Effector memory CD8-positive, alpha-beta T cell (primary cell): ENCODE data around the gene VEGFD.
A peak's percentile ranks its signal among the peaks of the same experiment; 100 is the strongest.

Source experiments
- ATAC-seq: fragments of 150-1000 bp; cut with Tn5 transposase; replicated peaks from 2 replicates; pipeline ENCODE4 v1.10.0; 2021; ENCODE audit warnings: mild to moderate bottlenecking, moderate library complexity
- DNase-seq, 3 experiments: peaks; one replicate each; pipeline ENCODE4 v3.0.0; 2021
- H3K27ac Mint-ChIP-seq, 2 donors: one replicate each; pipeline ENCODE4 v1.8.0; 2022; ENCODE audit warnings: mild to moderate bottlenecking in 2 of 2, mixed read lengths in 2 of 2, moderate library complexity in 2 of 2
- H3K27me3 Mint-ChIP-seq, 2 donors: one replicate each; pipeline ENCODE4 v1.8.0; 2022; ENCODE audit warnings: mixed read lengths in 2 of 2
- H3K36me3 Mint-ChIP-seq: one replicate; pipeline ENCODE4 v1.8.0; 2022; ENCODE audit warnings: mild to moderate bottlenecking, moderate library complexity, mixed read lengths; ENCODE audit not compliant: insufficient read depth
- H3K4me1 Mint-ChIP-seq, 2 donors: one replicate each; pipeline ENCODE4 v1.8.0; 2022; ENCODE audit warnings: low read depth in 2 of 2, mixed read lengths in 2 of 2
- H3K4me3 Mint-ChIP-seq, 2 donors: one replicate each; pipeline ENCODE4 v1.8.0; 2022; ENCODE audit warnings: mild to moderate bottlenecking in 2 of 2, mixed read lengths in 2 of 2, moderate library complexity in 2 of 2
- H3K9me3 Mint-ChIP-seq, 2 donors: one replicate each; pipeline ENCODE4 v1.8.0; 2022; ENCODE audit warnings: mixed read lengths in 2 of 2

Gene VEGFD

DNA sequence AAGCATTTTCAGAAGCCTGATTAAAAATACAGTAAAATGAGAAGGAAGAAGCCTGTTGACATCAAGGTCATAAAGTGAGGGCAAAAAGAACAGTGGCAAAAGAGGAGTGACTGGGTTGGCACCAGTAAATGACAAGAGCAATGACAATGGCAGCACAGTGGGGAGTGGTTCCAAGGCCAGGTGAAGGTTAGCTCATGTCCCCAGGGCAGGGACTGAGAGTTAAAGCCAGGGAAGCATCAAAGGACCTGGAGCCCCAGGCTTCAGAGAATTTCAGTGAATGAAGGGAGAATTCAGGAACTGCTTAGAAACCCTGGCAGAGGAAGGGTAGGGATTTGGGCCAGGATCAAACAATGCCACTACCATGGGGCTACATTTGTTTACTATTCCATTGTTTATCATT, 40.1 kb downstream of the VEGFD start:
- H3K9me3 Mint-ChIP-seq, result no peaks in the 10 kb centered on the region
- no peaks in the 10 kb centered on the region for H3K4me1 Mint-ChIP-seq
- DNase-seq (no peak), ATAC-seq (no peak)
- peaks cover 16 to 30% of the 10 kb centered on the region in 2 donors for H3K27me3 Mint-ChIP-seq
- no peak overlapping the region for H3K4me3 Mint-ChIP-seq
- no peaks in the 10 kb centered on the region for H3K36me3 Mint-ChIP-seq
- no peak overlapping the region for H3K27ac Mint-ChIP-seq

DNA sequence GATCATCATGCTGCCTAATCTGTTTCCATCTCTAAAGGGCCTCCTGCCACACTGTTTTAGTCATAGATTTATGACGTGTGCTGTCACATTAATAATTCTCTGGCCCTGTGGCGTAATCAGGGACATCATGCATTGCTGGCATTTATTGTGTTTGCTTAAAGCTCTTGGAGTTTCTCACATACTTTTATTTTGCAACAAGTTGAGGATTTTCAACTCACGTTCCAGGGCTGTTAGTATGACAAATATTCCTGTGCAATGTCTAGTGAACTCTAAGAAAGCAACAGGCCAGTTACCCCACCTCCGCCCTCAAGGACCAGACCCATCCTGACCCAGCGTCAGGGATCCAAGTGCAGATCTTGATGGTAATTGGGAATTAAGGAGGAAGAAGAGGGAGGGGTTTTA, 41.1 kb downstream of the VEGFD start:
- H3K27ac Mint-ChIP-seq, result no peak overlapping the region
- no peak for DNase-seq
- no peak for ATAC-seq
- H3K4me3 Mint-ChIP-seq, result no peak overlapping the region
- H3K36me3 Mint-ChIP-seq, result no peaks in the 10 kb centered on the region
- H3K27me3 Mint-ChIP-seq, result peaks cover 19 to 34% of the 10 kb centered on the region in 2 donors
- no peaks in the 10 kb centered on the region for H3K4me1 Mint-ChIP-seq
- no peaks in the 10 kb centered on the region for H3K9me3 Mint-ChIP-seq

DNA sequence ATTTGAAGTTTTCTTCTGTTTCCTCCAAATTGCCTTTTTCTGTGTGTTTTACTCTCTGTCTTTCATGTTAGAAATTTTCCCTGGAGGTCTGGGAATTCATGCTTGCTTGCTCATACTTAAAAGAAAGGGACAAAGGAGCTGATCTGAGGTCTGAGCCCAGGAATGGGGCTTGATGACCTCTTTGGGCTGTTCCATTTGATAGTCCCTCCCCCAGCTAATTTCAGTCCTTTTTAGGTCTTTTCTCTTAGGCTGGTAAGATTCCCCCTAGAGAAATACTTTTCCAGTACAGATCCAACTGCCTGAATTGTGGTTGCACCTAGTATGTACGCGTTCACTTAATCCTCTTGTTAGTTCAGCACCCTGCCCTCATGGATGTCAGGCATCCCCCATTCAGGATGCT, 43.3 kb downstream of the VEGFD start:
- H3K27ac Mint-ChIP-seq, result no peak overlapping the region
- no peak for DNase-seq
- peaks cover 0 to 4% of the 10 kb centered on the region in 2 donors for H3K4me1 Mint-ChIP-seq
- H3K27me3 Mint-ChIP-seq, result peaks cover 24 to 39% of the 10 kb centered on the region in 2 donors
- no peak overlapping the region for H3K4me3 Mint-ChIP-seq
- H3K36me3 Mint-ChIP-seq, result peaks cover 5% of the 10 kb centered on the region
- ATAC-seq, result no peak
- H3K9me3 Mint-ChIP-seq, result no peaks in the 10 kb centered on the region

DNA sequence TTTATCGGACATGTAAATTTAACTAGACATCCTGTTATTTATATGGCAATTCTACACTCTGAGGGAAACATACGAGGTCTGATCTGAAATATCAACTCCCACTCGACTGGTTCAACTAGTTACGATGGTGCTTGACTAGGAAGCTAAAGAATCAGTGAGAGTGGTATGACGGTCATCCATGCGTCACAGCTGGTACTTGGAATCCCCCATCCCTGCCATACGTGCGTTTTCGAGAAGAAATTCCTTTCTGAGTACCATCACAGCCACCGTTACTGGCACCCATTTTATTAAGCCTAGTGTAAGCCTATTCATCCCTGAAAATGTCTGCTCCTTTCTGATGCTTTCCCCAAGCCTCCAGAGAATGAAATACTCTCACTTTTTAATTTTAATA, 48.2 kb downstream of the VEGFD start:
- peaks cover 14 to 17% of the 10 kb centered on the region in 2 donors for H3K27me3 Mint-ChIP-seq
- H3K27ac Mint-ChIP-seq, result peak overlapping the region; percentile 94 to 97
- ATAC-seq (peak; percentile 42), DNase-seq (peak; percentile 39 to 46 (median 45))
- H3K36me3 Mint-ChIP-seq, result peaks cover 19% of the 10 kb centered on the region
- peaks cover 0 to 4% of the 10 kb centered on the region in 2 donors for H3K4me1 Mint-ChIP-seq
- no peaks in the 10 kb centered on the region for H3K9me3 Mint-ChIP-seq
- H3K4me3 Mint-ChIP-seq, result peak overlapping the region; percentile 87 to 91

DNA sequence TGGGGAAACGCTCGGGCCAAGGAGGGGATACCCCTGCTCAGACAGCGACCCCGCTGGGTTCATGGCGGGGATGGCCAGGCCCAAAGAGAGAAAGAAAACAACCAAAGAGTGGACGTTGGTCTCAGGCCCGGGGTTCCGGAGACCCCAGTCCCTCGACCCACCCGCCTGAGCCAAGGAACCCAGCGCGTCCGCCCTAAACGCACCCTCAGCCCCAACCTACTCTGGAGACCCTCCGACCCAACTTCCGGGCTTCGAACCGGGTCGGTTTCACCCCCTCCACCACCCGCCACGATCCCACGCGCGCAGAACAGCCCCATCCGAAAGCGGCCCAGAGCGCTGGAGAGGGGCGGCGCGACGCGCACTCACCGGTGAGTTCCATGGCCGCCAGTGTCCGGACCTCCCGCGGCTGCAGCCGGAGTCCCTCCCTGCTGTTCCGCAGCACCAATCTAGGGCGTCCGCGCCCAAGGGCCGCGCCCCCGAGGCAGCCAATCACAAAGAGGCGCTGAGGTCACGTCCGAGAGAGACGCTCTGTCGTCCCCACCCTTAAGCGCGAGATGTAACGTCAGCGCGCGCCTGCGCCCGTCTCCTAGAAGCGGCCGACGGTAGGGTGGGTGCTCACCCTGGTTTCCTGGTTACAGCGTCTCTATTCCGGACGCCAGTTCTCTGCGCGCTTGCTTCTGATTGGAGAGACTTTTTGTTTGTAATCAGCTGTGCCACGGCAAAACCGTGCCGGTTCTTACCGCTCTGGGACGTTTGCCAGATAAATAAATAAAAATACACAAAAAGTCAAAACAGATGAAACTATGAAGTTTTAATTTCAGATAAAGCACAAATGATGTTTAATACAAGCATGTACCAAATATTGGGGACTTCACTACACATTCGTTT, 48.8 kb downstream of the VEGFD start, which contains the start of gene PIGA:
Gene PIGA (minus strand): TSS at position 389 of the 888 bp plus-strand sequence. CDS start 3,593 bp downstream, outside the sequence.
- peak within 1 kb of the TSS; percentile 87 to 91 for H3K4me3 Mint-ChIP-seq
- ATAC-seq (peak; percentile 90), DNase-seq (peak; percentile 85 to 86 (median 86))
- peaks cover 24% of the 10 kb centered on the region for H3K36me3 Mint-ChIP-seq
- peak within 1 kb of the TSS; percentile 94 to 97 for H3K27ac Mint-ChIP-seq
- no peaks in the 10 kb centered on the region for H3K9me3 Mint-ChIP-seq
- H3K4me1 Mint-ChIP-seq, result peaks cover 0 to 4% of the 10 kb centered on the region in 2 donors
- H3K27me3 Mint-ChIP-seq, result peaks cover 8 to 11% of the 10 kb centered on the region in 2 donors

DNA sequence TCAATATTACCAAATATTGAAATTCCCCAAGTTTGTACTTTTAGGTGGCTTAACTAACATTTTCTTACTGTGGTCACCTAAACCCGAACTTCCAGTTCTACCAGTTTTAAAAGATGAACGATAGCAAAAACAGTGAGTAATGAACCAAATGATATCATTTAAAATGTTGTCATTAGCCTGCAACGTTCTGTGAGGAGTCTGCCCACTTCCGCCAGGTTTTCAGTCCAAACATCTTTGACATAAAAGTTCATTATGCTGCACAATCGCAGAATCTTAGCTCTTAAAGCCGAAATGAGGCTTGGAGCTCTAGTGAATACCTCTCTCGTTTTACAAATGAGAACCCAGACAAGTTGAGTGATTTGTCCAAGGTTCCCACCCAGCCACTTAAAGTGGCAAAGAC, 49.7 kb downstream of the VEGFD start:
- peaks cover 8 to 10% of the 10 kb centered on the region in 2 donors for H3K27me3 Mint-ChIP-seq
- H3K4me3 Mint-ChIP-seq, result peak overlapping the region; percentile 87 to 91
- H3K4me1 Mint-ChIP-seq, result peaks cover 0 to 4% of the 10 kb centered on the region in 2 donors
- H3K36me3 Mint-ChIP-seq, result peaks cover 28% of the 10 kb centered on the region
- DNase-seq (peak in 2 of 3 experiments; percentile 11 to 15), ATAC-seq (no peak)
- peak overlapping the region; percentile 94 to 97 for H3K27ac Mint-ChIP-seq
- H3K9me3 Mint-ChIP-seq, result no peaks in the 10 kb centered on the region

DNA sequence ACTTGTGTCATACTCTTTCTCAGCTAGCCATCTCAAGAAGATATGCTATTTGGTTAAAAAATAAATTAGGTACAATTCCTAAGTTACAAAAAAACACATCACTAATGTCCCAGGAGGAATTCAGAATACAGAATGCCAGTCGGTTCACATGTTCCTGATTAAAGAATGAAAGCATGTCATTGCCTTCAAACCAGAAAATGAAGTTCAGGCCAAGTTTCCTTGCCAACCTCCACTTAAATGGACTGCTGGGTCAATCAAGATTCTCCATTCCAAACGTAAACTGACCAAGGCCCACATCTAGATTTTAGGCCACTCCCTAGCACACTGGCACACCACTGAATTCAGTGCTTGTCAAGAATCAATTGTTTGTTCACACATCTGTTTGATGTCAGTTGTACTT, 55.4 kb downstream of the VEGFD start:
- peaks cover 33% of the 10 kb centered on the region for H3K36me3 Mint-ChIP-seq
- ATAC-seq (no peak), DNase-seq (no peak)
- no peaks in the 10 kb centered on the region for H3K9me3 Mint-ChIP-seq
- no peaks in the 10 kb centered on the region for H3K27me3 Mint-ChIP-seq
- H3K4me3 Mint-ChIP-seq, result no peak overlapping the region
- H3K27ac Mint-ChIP-seq, result no peak overlapping the region
- no peaks in the 10 kb centered on the region for H3K4me1 Mint-ChIP-seq

DNA sequence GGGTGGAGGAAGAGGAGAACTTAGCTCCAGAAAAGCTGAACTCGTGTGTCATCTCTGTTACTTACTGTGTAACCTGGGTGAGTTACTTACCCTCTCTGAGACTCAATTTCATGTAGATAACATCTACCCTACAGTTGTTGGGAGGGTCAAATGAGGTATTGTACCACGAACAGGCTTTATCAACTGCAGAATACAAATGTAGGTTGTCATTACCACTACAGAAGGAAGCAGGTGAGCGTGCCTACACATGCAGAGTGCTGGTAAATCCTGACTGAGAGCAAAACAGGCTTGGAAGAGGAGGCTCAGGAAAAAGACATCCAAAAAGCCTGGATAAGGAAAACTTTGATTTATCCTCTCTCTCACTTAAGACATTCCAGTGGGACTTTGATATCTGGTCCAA, 56.1 kb downstream of the VEGFD start:
- DNase-seq (no peak), ATAC-seq (no peak)
- Mint-ChIP-seq H3K4me3 (no peak overlapping the region), H3K9me3 (no peaks in the 10 kb centered on the region), H3K36me3 (peaks cover 36% of the 10 kb centered on the region), H3K27me3 (no peaks in the 10 kb centered on the region), H3K4me1 (no peaks in the 10 kb centered on the region), H3K27ac (no peak overlapping the region)

DNA sequence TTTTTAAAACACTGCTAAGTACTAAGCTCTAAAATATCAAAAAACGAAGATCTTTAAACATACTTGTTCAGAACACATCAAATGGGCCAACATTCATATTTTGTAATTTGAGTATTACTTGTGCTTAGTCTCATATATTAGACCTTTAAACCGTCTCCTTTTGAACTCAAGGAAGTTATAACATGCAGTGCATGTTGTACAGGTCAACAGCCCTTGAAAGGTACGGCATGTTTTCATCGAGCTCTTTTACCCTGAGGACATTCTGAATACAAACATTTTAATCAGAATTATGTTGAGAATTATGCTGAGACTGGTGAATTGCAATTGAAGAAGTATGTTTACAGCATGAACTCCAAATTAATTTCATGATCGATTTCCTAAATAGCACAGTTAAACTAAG, 61.7 kb downstream of the VEGFD start:
- Mint-ChIP-seq H3K9me3 (no peaks in the 10 kb centered on the region), H3K27me3 (no peaks in the 10 kb centered on the region), H3K27ac (no peak overlapping the region), H3K4me3 (no peak overlapping the region), H3K4me1 (no peaks in the 10 kb centered on the region), H3K36me3 (peaks cover 45% of the 10 kb centered on the region)
- ATAC-seq (no peak), DNase-seq (no peak)

DNA sequence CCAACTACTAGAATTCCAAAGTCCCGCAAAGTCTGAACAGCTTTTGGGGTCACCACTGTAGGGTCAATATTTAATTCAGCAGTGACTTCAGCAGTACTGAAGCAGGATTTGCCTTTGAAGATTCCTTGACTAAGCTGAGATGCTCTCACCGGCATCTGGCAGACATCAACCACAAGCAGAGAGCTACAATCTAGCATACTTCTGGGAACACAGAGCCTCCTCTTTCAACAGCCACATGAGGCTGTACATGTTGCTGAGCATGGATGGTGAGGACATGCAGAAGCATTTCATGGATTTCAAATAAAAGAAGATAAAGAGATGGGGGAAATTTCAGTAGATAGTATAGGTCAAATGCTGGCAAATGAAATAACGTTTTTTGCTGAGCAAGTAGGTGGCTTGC, 62.1 kb downstream of the VEGFD start:
- Mint-ChIP-seq H3K36me3 (peaks cover 45% of the 10 kb centered on the region), H3K4me3 (no peak overlapping the region), H3K9me3 (no peaks in the 10 kb centered on the region), H3K27ac (no peak overlapping the region), H3K27me3 (no peaks in the 10 kb centered on the region), H3K4me1 (no peaks in the 10 kb centered on the region)
- ATAC-seq, result no peak
- no peak for DNase-seq

DNA sequence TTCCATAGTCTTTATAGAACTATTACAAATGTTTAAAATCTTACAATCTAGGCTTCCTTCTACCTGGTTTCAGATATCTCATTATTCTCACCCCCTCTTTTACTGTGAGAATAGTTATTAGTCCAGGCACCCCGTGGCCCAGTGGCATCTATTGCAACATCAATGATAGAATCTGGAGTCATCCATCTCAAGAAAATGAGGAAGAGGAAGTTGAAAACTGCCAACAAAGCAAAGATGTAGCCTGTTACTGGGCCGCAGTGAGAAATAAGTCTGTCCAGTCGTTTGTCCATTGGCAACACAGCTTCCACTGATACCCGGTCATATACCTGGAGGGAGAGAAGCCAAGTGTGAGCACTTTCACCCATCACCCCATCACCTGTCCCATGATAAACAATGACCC, 62.8 kb downstream of the VEGFD start:
- no peaks in the 10 kb centered on the region for H3K27me3 Mint-ChIP-seq
- H3K36me3 Mint-ChIP-seq, result peaks cover 39% of the 10 kb centered on the region

DNA sequence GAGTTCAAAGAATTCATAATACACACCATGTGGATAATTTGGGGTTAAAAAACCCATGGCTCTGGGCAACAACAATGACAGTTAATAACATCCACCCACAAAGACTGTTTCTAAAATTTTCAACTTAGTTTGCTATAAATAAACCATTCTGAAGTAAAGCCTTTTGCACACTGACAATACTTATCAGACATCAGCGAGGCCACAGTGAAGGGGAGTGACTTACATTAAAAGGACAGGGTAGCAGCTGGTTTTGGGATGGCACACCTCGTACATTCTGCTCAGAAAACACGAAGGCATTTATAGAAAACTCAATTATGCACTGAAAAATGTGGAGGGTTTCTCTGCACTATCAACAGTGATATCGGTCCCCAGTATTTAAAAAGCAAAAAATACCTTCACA, 63.9 kb downstream of the VEGFD start:
- ATAC-seq, result no peak
- Mint-ChIP-seq H3K27ac (no peak overlapping the region), H3K9me3 (no peaks in the 10 kb centered on the region), H3K4me3 (no peak overlapping the region), H3K27me3 (no peaks in the 10 kb centered on the region), H3K36me3 (peaks cover 39% of the 10 kb centered on the region), H3K4me1 (no peaks in the 10 kb centered on the region)
- no peak for DNase-seq

More for the DNA sequence above, 62.8 kb downstream of the VEGFD start:
- Mint-ChIP-seq H3K4me1 (no peaks in the 10 kb centered on the region), H3K4me3 (no peak overlapping the region), H3K9me3 (no peaks in the 10 kb centered on the region), H3K27ac (no peak overlapping the region)
- DNase-seq, result no peak
- ATAC-seq, result no peak

DNA sequence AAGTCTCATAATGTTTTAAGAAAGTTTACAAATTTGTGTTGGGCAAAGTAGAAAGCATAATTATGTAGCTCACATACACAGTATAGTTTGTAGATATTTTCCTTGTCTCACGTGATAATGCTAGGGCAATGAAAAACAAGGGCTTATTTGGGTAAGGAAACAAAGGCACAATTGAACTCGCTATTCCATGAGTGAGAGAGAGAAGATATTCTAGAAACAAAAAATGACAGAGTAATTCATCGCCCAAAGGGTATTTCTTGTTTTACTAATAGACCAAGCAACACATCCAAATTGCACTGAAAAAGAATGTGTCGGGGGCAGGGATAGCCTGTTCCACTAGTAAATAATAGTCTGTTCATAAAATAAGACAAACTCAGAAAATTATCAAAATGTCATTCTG, 65.1 kb downstream of the VEGFD start:
- no peak overlapping the region for H3K27ac Mint-ChIP-seq
- H3K9me3 Mint-ChIP-seq, result no peaks in the 10 kb centered on the region
- no peaks in the 10 kb centered on the region for H3K4me1 Mint-ChIP-seq
- H3K4me3 Mint-ChIP-seq, result no peak overlapping the region
- ATAC-seq, result no peak
- DNase-seq, result no peak
- peaks cover 29% of the 10 kb centered on the region for H3K36me3 Mint-ChIP-seq
- H3K27me3 Mint-ChIP-seq, result no peaks in the 10 kb centered on the region

DNA sequence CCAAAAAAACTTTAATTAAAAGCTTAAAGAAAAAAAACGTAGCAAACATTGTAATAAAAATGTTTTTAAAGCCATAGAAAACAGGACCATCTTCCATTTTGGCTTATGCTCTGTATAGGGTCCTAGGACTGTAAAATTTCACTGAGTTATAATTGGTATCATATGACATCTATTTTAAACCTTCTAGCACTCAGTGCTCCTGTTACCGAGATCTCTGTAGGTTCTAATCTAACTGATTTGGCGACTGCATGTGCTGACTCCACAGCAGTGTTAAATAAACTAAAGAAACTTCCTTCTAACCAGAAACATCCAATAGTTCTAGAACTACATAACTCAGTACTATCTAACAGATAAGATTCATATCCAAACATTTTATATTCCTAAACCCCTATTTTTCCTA, 68.7 kb downstream of the VEGFD start, which contains the start of gene ASB11:
Gene ASB11 (minus strand): TSS at position 132 of the 400 bp plus-strand sequence. CDS start 35 bp downstream, at position 97.
- H3K27me3 Mint-ChIP-seq, result no peaks in the 10 kb centered on the region
- peaks cover 12% of the 10 kb centered on the region for H3K36me3 Mint-ChIP-seq
- no peak within 1 kb of the TSS for H3K27ac Mint-ChIP-seq
- no peaks in the 10 kb centered on the region for H3K9me3 Mint-ChIP-seq
- DNase-seq, result no peak
- no peaks in the 10 kb centered on the region for H3K4me1 Mint-ChIP-seq
- H3K4me3 Mint-ChIP-seq, result no peak within 1 kb of the TSS
- ATAC-seq, result no peak
